Ishikawa (cell line): ENCODE data around the gene SSUH2.

Experiments used
- EP300 ChIP-seq: IDR thresholded peaks from 2 replicates; pipeline ENCODE4 v1.6.1; 2012; ENCODE audit warnings: borderline replicate concordance
- TCF12 ChIP-seq: IDR thresholded peaks from 2 replicates; pipeline ENCODE4 v1.6.1; 2012; ENCODE audit warnings: low read depth
- YY1 ChIP-seq: IDR thresholded peaks from 2 replicates; pipeline ENCODE4 v1.6.1; 2012; ENCODE audit warnings: low read depth

DNA sequence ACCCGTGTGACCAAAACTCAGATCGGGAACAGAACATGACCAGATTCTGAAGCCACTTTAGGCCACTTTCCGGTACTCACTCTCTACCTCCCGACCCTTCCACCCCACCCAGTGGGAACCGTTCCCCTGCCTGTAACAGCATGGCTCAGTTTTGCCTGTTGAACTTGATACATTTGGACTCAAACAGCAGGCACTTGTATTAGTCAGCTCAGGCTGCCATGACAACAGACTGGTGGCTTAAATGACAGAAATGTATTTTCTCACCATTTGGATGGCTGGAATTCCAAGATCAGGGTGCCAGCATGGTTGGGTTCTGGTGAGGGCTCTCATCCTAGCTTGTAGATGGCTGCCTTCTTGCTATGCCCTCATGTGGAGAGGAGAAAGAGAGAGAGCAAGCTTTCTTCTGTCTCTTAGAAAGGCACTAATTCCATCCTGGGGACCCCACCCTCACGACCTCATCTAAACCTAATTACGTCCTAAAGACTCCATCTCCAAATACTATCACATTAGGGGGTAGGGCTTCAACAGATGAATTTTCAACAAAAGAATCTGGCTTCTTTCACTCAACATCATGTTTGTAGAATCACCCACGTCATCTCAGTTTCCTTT is 9.3 kb upstream of the SSUH2 start:
- TF ChIP-seq YY1 (no peak), EP300 (no peak), TCF12 (no peak)
